Dedifferentiated amniotic fluid mesenchymal stem cell (primary cell): ENCODE data around the gene ABCB1.
"Not testable (repeated sequence)": the region's sequence is repeated elsewhere in the genome, so short reads cannot be mapped to it uniquely, and the experiment has no call there.

Experiments used
- DNase-seq: peaks from one replicate; pipeline ENCODE4 v3.0.0-alpha.2; 2016; ENCODE audit errors: extremely low spot score

The ABCB1 gene

GRCh38 chr7:87473192-87473591, 127.5 kb downstream of the ABCB1 start:
- no peak for DNase-seq

- no peak for DNase-seq
Measured at GRCh38 chr7:87471473-87471872, 129.2 kb downstream of the ABCB1 start.

- DNase-seq = not testable (repeated sequence)
Measured at GRCh38 chr7:87469204-87469603, 131.5 kb downstream of the ABCB1 start.

GRCh38 chr7:87465534-87465880, 135.2 kb downstream of the ABCB1 start:
- DNase-seq = not testable (repeated sequence)

- DNase-seq = not testable (repeated sequence)
Measured at GRCh38 chr7:87464830-87465533, 135.7 kb downstream of the ABCB1 start.

GRCh38 chr7:87463982-87464381, 136.7 kb downstream of the ABCB1 start:
- no peak for DNase-seq

- not testable (repeated sequence) for DNase-seq
Measured at GRCh38 chr7:87460444-87460843, 140.2 kb downstream of the ABCB1 start.

GRCh38 chr7:87459941-87460340, 140.7 kb downstream of the ABCB1 start:
- no peak for DNase-seq

GRCh38 chr7:87458148-87458547, 142.5 kb downstream of the ABCB1 start:
- no peak for DNase-seq

GRCh38 chr7:87456247-87456646, 144.4 kb downstream of the ABCB1 start:
- DNase-seq = no peak
